ENCODE results near the gene RCBTB1. TPM values are rescaled to one million over a fixed set of nuclear protein-coding genes. Genes with fewer than 3 reads are reported as not detected.
"Not testable (repeated sequence)": the region's sequence is repeated elsewhere in the genome, so short reads cannot be mapped to it uniquely, and the experiment has no call there.

The RCBTB1 gene
- total RNA-seq, 1 experiment from 2014 or later: 26.2 TPM

DNA sequence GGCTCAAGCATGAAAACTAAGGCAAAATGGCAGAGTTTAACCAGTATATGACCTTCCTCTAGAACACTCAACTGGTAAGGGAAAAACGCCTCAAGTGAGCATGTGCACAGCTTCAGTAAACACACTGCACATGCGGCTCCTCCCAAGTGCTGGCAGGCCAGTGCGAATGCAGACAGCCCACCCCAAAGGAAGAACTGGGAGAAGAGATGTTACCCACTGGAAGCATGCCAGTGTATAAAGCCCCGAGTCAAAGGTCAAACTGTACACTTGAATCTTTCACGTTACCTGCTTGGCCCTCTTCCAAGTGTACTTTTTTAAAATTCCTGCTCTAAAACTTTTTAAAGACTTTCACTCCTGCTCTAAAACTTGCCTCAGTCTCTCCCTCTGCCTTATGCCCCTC is 19.2 kb upstream of the RCBTB1 start:
- no peak for DNase-seq (ENCODE audit: low spot score)

GRCh38 chr13:49602615-49603014 is 17.3 kb upstream of the RCBTB1 start:
- DNase-seq (ENCODE audit: low spot score): not testable (repeated sequence)

DNA sequence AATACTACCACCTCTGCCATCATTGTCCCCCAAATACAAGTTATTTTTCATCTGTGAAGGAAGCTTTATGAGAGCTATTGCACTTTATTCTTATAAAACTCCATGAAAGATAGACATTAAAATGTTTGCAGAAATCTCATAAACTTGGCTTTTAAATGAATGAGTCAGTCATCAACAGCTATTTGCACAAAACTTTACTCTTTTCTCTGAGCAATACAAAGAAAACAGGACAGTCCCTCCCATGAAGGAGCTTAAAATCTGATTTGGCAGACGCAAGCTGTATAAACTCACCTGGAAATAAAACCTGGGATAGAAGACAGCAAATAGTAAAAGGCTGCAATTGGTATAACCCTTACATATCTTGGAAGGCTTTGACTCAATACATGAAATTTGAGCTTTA is 16.6 kb upstream of the RCBTB1 start:
- no peak for DNase-seq (ENCODE audit: low spot score)

DNA sequence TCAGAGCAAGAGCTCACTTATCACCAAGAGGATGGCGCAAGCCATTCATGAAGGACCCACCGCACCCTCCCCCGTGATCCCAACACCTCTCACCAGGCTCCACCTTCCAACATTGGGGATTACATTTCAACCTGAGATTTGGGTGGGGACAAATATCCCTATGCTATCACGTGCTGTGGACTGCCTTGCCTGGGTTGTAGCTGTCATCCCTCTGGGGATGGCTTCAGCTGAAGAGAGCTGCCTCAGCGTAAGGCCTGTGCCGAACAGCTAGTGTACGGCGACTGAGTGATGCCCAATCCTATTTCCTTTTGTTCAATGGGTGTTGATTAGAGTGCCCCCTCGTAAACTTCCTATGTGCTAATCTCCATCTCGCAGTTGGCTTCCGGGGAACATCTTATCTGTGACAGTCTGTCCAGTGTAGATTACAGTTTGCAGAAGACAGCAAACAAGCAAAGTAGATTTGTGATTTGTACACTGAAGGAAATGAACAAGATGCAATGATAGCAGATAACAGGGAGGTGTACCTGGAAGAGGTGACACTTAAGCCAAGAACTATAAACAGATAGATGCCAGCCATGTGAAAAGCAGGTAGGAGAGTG is 11.8 kb upstream of the RCBTB1 start:
- DNase-seq (ENCODE audit: low spot score): no peak

- no peak for DNase-seq (ENCODE audit: low spot score)
Observed at GRCh38 chr13:49596221-49596620, 10.9 kb upstream of the RCBTB1 start.

DNA sequence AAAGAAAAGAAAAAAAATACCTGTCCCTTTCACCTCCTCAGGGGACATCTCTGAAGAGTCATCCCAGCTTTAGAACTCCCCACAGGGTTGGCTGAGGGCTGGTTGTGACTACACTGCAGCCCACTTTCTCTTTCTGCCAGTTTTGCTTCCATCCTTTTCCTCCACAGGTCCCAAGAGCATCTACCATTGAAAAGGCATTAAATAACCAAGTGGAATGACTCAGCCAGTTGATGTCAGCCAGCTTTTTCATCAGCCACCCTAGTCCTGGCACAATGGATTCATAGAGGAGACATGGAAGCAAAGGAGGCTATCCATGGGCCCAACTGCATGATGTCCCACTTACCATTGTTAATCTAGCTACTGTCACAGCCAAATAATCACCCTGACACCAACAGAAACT is 9.2 kb upstream of the RCBTB1 start:
- no peak for DNase-seq (ENCODE audit: low spot score)

DNA sequence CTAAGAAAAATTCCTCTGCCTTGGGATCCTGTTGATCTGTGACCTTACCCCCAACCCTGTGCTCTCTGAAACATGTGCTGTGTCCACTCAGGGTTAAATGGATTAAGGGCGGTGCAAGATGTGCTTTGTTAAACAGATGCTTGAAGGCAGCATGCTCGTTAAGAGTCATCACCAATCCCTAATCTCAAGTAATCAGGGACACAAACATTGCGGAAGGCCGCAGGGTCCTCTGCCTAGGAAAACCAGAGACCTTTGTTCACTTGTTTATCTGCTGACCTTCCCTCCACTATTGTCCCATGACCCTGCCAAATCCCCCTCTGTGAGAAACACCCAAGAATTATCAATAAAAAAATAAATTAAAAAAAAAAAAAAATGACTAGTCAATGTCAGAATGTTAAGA is 8.5 kb upstream of the RCBTB1 start:
- not testable (repeated sequence) for DNase-seq (ENCODE audit: low spot score)

GRCh38 chr13:49590714-49591113 is 5.4 kb upstream of the RCBTB1 start:
- not testable (repeated sequence) for DNase-seq (ENCODE audit: low spot score)

GRCh38 chr13:49587311-49587847 is 2.0 kb upstream of the RCBTB1 start:
- peak; percentile 13 for DNase-seq (ENCODE audit: low spot score)

GRCh38 chr13:49586717-49587116 is 1.4 kb upstream of the RCBTB1 start:
- no peak for DNase-seq (ENCODE audit: low spot score)

DNA sequence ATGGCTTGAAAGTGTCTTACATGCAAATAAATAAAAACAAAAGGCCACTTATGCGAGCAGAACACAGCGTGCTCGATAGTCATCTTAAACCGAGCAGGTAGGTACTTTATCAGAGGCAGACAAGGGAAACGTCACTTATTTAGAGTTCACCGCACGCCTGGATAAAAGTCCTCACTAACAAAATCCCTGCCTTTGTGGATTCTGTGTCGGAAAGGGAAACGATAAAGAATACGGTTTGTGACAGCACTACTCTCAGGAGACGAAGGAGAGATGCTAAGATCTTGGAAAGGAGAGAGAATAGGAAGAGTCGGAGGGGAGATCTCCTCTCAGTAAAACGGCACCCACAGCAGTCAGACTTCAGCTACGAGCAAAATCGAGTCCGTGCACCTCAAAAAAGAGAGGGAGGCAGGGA is 581 bp downstream of the RCBTB1 start:
- DNase-seq (ENCODE audit: low spot score): peak; percentile 2

DNA sequence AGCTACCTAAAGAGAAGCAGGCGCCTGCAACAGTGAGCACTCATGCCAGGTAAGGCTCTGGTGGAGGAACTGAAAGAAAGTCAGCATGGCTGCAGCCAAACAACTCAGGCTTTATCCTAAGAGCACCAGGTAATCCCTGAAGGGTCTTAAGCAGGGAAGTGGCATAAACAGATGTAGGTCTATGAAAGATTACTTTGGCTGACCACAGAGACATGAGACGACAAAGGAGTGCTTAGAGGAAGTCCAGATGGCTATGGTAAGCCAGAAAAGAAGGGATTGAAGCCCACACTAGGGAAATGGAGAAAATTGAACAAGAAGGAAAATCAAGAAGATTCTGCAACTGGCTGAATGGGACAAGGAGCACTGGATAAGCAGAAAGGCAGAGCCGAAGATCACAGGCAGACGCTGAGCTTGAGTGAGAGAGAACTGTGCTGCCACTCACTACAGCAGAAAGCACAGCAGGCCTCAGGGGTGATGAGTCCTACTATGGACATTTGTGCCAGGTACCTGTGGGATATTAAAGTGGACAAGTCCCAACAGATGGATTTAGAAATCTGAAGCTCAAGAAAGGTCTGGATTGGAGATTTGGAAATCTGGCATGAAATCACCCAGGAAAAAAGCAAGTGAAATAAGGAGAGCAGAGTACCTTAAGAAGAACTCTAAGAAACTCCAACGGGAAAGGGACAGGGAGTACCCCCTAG is 4.2 kb downstream of the RCBTB1 start:
- DNase-seq (ENCODE audit: low spot score): no peak

DNA sequence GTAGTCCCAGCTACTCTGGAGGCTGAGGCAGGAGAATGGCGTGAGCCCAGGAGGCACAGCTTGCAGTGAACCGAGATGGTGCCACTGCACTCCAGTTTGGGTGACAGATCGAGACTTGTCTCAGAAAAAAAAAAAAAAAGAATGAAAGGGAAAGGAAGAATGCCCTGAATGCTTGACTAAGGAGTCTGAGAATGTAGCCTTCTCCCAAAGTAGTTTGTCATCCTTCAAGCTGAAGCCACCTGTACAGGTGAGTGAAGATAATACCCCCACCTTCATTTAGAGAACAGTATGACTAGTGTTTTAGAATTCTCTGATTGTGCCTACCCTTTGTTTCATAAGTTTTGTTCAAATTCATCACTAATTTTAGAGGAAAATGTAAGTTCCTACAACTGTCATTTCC is 5.9 kb downstream of the RCBTB1 start:
- no peak for DNase-seq (ENCODE audit: low spot score)

- no peak for DNase-seq (ENCODE audit: low spot score)
Observed at GRCh38 chr13:49571299-49572240, 13.8 kb downstream of the RCBTB1 start.

DNA sequence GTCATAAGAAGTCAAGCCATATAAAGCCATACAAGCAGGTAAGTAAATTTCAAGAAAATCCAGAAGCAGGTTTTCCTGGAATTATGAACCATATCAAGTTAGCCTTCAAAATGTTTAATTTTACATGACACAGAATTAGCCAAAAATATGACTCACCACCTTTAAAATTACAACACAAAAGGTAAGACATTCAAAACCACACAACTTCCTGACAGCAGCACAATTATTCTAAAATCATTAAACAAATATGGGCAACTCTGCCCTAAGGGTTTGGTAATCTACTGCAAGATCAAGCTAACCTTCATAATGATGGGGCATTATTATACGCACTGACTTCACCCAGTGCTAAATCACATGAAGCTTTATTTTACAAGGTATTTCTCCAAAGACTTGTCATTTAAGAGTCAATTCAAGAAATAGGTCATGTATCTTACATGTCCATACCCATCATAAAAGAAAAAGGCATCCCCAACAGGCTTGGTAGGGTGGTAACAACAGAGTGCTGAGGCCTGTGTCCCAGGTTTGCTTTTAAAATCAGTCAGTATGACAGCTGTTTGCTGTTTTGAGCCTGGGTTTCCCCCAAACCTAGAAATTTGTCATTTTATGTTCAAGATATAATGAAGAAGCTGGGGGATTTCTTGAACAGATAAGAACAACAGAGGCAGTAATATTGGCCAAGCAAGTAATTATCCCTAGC is 15.2 kb downstream of the RCBTB1 start:
- DNase-seq (ENCODE audit: low spot score): peak; percentile 10

DNA sequence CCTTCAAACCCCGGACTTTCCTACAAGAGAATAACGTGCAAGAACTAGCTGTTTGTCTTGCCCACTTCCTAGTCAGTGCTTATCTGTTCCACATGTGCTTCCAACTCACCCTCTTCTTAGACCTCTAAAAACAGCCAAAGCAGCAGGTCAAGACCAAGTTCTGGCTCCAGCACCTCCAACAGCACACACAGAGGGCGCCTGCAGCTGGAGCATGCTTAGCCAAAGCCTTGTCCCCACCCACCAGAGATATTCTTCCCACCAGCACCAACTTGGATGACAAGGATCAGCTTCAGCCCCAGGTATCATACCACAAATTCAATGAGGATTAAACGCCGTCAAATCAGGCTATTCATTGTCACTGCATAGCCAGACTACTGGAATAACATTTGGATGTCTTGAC is 17.9 kb downstream of the RCBTB1 start:
- no peak for DNase-seq (ENCODE audit: low spot score)

- DNase-seq (ENCODE audit: low spot score): no peak
Observed at GRCh38 chr13:49566461-49566860, 18.9 kb downstream of the RCBTB1 start.

DNA sequence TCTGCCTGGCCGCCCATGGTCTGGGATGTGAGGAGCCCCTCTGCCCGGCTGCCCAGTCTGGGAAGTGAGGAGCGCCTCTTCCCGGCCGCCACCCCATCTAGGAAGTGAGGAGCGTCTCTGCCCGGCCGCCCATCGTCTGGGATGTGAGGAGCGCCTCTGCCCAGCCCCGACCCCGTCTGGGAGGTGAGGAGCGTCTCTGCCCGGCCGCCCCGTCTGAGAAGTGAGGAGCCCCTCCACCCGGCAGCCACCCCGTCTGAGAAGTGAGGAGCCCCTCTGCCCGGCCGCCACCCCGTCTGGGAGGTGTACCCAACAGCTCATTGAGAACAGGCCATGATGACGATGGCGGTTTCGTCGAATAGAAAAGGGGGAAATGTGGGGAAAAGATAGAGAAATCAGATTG is 19.9 kb downstream of the RCBTB1 start:
- DNase-seq (ENCODE audit: low spot score): not testable (repeated sequence)

- DNase-seq (ENCODE audit: low spot score): no peak
Observed at GRCh38 chr13:49563516-49563915, 21.8 kb downstream of the RCBTB1 start.

GRCh38 chr13:49561062-49561410 is 24.3 kb downstream of the RCBTB1 start:
- peak; percentile 13 for DNase-seq (ENCODE audit: low spot score)

- DNase-seq (ENCODE audit: low spot score): no peak
Observed at GRCh38 chr13:49560270-49561061, 24.9 kb downstream of the RCBTB1 start.
